Right cardiac atrium (tissue), 5 donors: ENCODE results near the gene CHCHD1. TPM values are rescaled to one million over a fixed set of nuclear protein-coding genes. Genes with fewer than 3 reads are reported as not detected.
"Not testable (repeated sequence)": the region's sequence is repeated elsewhere in the genome, so short reads cannot be mapped to it uniquely, and the experiment has no call there.

Source experiments
- ATAC-seq, 2 donors: fragments of 200-7000 bp; cut with Tn5 transposase; one replicate each; pipeline versions ENCODE4 v1.8.0 to v1.9.1; 2020; ENCODE audit warnings: moderate library complexity in 2 of 2, mild to moderate bottlenecking in 1 of 2
- DNase-seq, 3 donors: peaks; one replicate each; pipeline ENCODE4 v3.0.0-alpha.2; 2020
- H3K27ac ChIP-seq: one replicate; pipeline ENCODE4 v1.5.1; 2013; ENCODE audit warnings: mild to moderate bottlenecking, low read length, control low read depth, moderate library complexity
- H3K27me3 ChIP-seq: one replicate; pipeline ENCODE4 v1.6.1; 2013; ENCODE audit not compliant: control insufficient read depth, insufficient read depth
- H3K4me1 ChIP-seq: one replicate; pipeline ENCODE4 v1.6.1; 2013; ENCODE audit warnings: low read length; ENCODE audit not compliant: control insufficient read depth, insufficient read depth
- H3K4me3 ChIP-seq: one replicate; pipeline ENCODE4 v1.5.1; 2013; ENCODE audit warnings: low read length, control low read depth
- H3K9me3 ChIP-seq: one replicate; pipeline ENCODE4 v1.6.1; 2013; ENCODE audit warnings: low read length; ENCODE audit not compliant: control insufficient read depth
- WGBS: extraction: QIAGEN DNeasy Blood & Tissue Kit; methylation state at CpG from one replicate; pipeline ENCODE4 v1.1.7; 2013; 5-methylcytosine and 5-hydroxymethylcytosine counted together
- intact Hi-C, 4 donors: fragments of 100-400 bp; cut with DNase I; formaldehyde crosslinking; loops; one replicate each; pipeline versions ENCODE4 v1.11.0 to v1.14.0; 2022 to 2023
- polyA plus RNA-seq: library from polyadenylated mRNA; stranded (reverse); fragments of 200-250 nt; gene quantifications from one replicate; pipeline ENCODE4 v1.2.3, GENCODE V29; 2013
- total RNA-seq, 4 donors: library from RNA; stranded (reverse); fragmentation: NEBNext Ultra II Directional; extraction: Animal tissue kit (Norgen Biotek cat#: 25700); gene quantifications; one replicate each; pipeline ENCODE4 v1.2.1, GENCODE V29; 2021
- donor health status: healthy with polysubstance abuse.
- donor health status: DM: no; HTN: yes; CAD: no.
- donor health status: DM: no; HTN: no; CAD: no.
- donor health status: DM: no; HTN: yes; CAD: no; lungs with severe emphysema.
- donor health status: DM: yes; HTN: yes; CAD: no.

The CHCHD1 gene
- total and polyA plus RNA-seq, 5 donors: 20.6 to 76.8 (median 23.8) TPM

GRCh38 chr10:73828161-73828560 is 46.3 kb downstream of the CHCHD1 start:
- H3K9me3 ChIP-seq: no peaks in the 10 kb centered on the region
- H3K27ac ChIP-seq: no peak overlapping the region
- intact Hi-C loops: no loop called here
- no peaks in the 10 kb centered on the region for H3K4me1 ChIP-seq
- ATAC-seq (no peak), DNase-seq (no peak)
- 91% methylated on average over 6 of the region's 6 CpGs for WGBS
- H3K4me3 ChIP-seq: no peak overlapping the region
- H3K27me3 ChIP-seq: no peaks in the 10 kb centered on the region

GRCh38 chr10:73829090-73829489 is 47.2 kb downstream of the CHCHD1 start:
- intact Hi-C loops, H3K4me3 ChIP-seq, H3K4me1 ChIP-seq, H3K27ac ChIP-seq, ATAC-seq, H3K27me3 ChIP-seq, DNase-seq, H3K9me3 ChIP-seq: not testable (repeated sequence)
- 90% methylated on average over 7 of the region's 7 CpGs for WGBS

Other genes starting within 250 kb of the CHCHD1 start
- 10 to 100 TPM; 23.5 to 65.6 (median 24.0) TPM for gene USP54, start 190.7 kb upstream of the CHCHD1 start, total RNA-seq
- 7.5 TPM for gene USP54, start 190.7 kb upstream of the CHCHD1 start, polyA plus RNA-seq
- gene MYOZ1, start 140.6 kb upstream of the CHCHD1 start, total RNA-seq: 100 to 1,000 TPM in 1 of 4 donors, 10 to 100 TPM in 3; 19.5 to 101 (median 52.3) TPM
- 72.6 TPM for gene MYOZ1, start 140.6 kb upstream of the CHCHD1 start, polyA plus RNA-seq
- gene SYNPO2L, start 126.0 kb upstream of the CHCHD1 start, total RNA-seq: 100 to 1,000 TPM; 140 to 313 (median 206) TPM
- 191 TPM for gene SYNPO2L, start 126.0 kb upstream of the CHCHD1 start, polyA plus RNA-seq
- gene AGAP5, start 83.9 kb upstream of the CHCHD1 start, total RNA-seq: 1 to 10 TPM; 3.1 to 4.6 (median 3.7) TPM
- 2.8 TPM for gene AGAP5, start 83.9 kb upstream of the CHCHD1 start, polyA plus RNA-seq
- 10 to 100 TPM; 43.7 to 50.9 (median 46.2) TPM for gene SEC24C, start 37.7 kb upstream of the CHCHD1 start, total RNA-seq
- 30.6 TPM for gene SEC24C, start 37.7 kb upstream of the CHCHD1 start, polyA plus RNA-seq
- gene ZSWIM8, start 3.6 kb downstream of the CHCHD1 start, total RNA-seq: 10 to 100 TPM; 53.3 to 67.3 (median 62.9) TPM
- 61.2 TPM for gene ZSWIM8, start 3.6 kb downstream of the CHCHD1 start, polyA plus RNA-seq
- 10 to 100 TPM; 13.8 to 17.5 (median 15.5) TPM for gene NDST2, start 29.6 kb downstream of the CHCHD1 start, total RNA-seq
- gene NDST2, start 29.6 kb downstream of the CHCHD1 start, polyA plus RNA-seq: 9.6 TPM
- gene CAMK2G, start 92.5 kb downstream of the CHCHD1 start, total RNA-seq: 10 to 100 TPM; 10.0 to 18.2 (median 13.7) TPM
- 7.3 TPM for gene CAMK2G, start 92.5 kb downstream of the CHCHD1 start, polyA plus RNA-seq
- gene PLAU, start 129.1 kb downstream of the CHCHD1 start, total RNA-seq: 1 to 10 TPM; 4.8 to 7.1 (median 5.6) TPM
- gene PLAU, start 129.1 kb downstream of the CHCHD1 start, polyA plus RNA-seq: 7.0 TPM
- gene VCL, start 216.1 kb downstream of the CHCHD1 start, total RNA-seq: 100 to 1,000 TPM; 203 to 246 (median 224) TPM
- 74.6 TPM for gene VCL, start 216.1 kb downstream of the CHCHD1 start, polyA plus RNA-seq